Esophagus muscularis mucosa (tissue), 4 donors: ENCODE measurements around the gene SUMO2.

Experiments
- CTCF ChIP-seq, 3 experiments: fragments of 200-600 bp in 2 of 3; fragments of 450-650 bp in 1 of 3; sonication (generic) in 2 of 3; IDR thresholded peaks; one replicate each; pipeline ENCODE4 v1.5.1; 2017 to 2019; ENCODE audit warnings: antibody characterized with exemption in 3 of 3, mild to moderate bottlenecking in 2 of 3, moderate library complexity in 1 of 3
- EP300 ChIP-seq: sonication (generic); formaldehyde crosslinking; IDR thresholded peaks from one replicate; pipeline ENCODE4 v1.6.1; 2017; ENCODE audit warnings: antibody characterized with exemption
- POLR2A ChIP-seq: fragments of 450-650 bp; IDR thresholded peaks from one replicate; pipeline ENCODE4 v1.6.1; 2017; ENCODE audit warnings: antibody characterized with exemption, moderate library complexity, mild to moderate bottlenecking, low read depth

DNA sequence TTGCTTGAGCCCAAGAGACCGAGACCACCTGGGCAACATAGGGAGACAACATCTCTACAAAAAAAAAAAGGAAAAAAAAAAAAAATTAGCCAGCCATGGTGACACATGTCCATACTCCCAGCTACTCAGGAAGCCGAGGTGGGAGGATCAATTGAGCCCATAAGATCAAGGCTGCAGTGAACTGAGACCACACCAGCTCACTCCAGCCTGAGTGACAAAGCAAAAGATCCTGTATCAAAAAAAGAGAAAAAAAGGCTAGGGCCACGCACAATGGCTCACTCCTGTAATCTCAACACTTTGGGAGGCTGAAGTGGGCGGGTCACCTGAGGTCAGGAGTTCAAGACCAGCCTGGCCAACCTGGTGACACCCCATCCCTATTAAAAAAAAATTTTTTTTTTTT lies 13.8 kb downstream of the SUMO2 start:
- TF ChIP-seq EP300 (no peak), CTCF (IDR thresholded peaks at IDR 0.05) (no peak), POLR2A (no peak)
